Gastroesophageal sphincter (tissue), 3 donors: Measurements from ENCODE around the gene OXA1L.

ENCODE experiments used
- EP300 ChIP-seq: sonication (generic); formaldehyde crosslinking; IDR thresholded peaks from one replicate; pipeline ENCODE4 v1.6.1; 2017; ENCODE audit warnings: antibody characterized with exemption, mild to moderate bottlenecking
- POLR2A ChIP-seq, 2 donors: fragments of 450-650 bp; IDR thresholded peaks; one replicate each; pipeline ENCODE4 v1.6.1; 2017; ENCODE audit warnings: antibody characterized with exemption in 2 of 2, mild to moderate bottlenecking in 2 of 2, moderate library complexity in 1 of 2
- POLR2AphosphoS5 ChIP-seq: sonication (generic); formaldehyde crosslinking; IDR thresholded peaks from one replicate; pipeline ENCODE4 v1.6.1; 2017; ENCODE audit warnings: antibody characterized with exemption
- TF ChIP-seq, protein P1 (sequence below), 4 experiments: fragments of 200-600 bp in 2 of 4; fragments of 450-650 bp in 2 of 4; sonication (generic) in 1 of 4; IDR thresholded peaks; one replicate each; pipeline ENCODE4 v1.5.1; 2017 to 2019; ENCODE audit warnings: antibody characterized with exemption in 4 of 4, mild to moderate bottlenecking in 2 of 4, moderate library complexity in 2 of 4

DNA sequence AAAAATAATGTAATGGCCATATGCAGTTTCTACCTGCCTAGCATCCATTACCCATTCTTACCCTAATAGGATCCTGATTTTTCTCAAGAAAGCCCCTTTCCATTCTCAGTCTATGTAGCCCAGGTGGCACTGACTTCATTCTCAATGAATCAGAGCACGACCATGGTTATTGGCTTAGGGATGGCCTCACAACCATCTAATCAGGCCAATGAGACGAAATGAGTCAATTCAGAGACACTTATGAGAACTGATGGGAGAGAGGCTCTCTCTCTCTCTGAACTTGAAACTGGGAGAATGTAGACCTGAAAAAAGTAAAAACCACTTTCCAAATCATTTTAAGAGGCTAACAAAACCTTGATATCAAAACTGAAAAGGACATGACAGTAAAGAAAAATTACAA, 45.3 kb upstream of the OXA1L start:
- TF ChIP-seq, protein P1, sequence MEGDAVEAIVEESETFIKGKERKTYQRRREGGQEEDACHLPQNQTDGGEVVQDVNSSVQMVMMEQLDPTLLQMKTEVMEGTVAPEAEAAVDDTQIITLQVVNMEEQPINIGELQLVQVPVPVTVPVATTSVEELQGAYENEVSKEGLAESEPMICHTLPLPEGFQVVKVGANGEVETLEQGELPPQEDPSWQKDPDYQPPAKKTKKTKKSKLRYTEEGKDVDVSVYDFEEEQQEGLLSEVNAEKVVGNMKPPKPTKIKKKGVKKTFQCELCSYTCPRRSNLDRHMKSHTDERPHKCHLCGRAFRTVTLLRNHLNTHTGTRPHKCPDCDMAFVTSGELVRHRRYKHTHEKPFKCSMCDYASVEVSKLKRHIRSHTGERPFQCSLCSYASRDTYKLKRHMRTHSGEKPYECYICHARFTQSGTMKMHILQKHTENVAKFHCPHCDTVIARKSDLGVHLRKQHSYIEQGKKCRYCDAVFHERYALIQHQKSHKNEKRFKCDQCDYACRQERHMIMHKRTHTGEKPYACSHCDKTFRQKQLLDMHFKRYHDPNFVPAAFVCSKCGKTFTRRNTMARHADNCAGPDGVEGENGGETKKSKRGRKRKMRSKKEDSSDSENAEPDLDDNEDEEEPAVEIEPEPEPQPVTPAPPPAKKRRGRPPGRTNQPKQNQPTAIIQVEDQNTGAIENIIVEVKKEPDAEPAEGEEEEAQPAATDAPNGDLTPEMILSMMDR (IDR thresholded peaks at IDR 0.05) = no peak
- no peak for TF ChIP-seq EP300
- no peak for TF ChIP-seq POLR2AphosphoS5
- no peak for TF ChIP-seq POLR2A (IDR thresholded peaks at IDR 0.05)
